HG03175 (cell line): Measurements from ENCODE around the gene SLCO4A1.

Experiments used
- ATAC-seq: cut with Tn5 transposase; IDR thresholded peaks from one replicate; pipeline ENCODE4 v1.9.1; 2021; ENCODE audit warnings: mild to moderate bottlenecking, moderate library complexity; ENCODE audit not compliant: unreplicated experiment

The SLCO4A1 gene

GRCh38 chr20:62642051-62642665, at the start of gene SLCO4A1:
Gene SLCO4A1 (plus strand): TSS chr20:62642503. CDS start chr20:62656455, 13,952 bp downstream.
- ATAC-seq, result peak; percentile 68

DNA sequence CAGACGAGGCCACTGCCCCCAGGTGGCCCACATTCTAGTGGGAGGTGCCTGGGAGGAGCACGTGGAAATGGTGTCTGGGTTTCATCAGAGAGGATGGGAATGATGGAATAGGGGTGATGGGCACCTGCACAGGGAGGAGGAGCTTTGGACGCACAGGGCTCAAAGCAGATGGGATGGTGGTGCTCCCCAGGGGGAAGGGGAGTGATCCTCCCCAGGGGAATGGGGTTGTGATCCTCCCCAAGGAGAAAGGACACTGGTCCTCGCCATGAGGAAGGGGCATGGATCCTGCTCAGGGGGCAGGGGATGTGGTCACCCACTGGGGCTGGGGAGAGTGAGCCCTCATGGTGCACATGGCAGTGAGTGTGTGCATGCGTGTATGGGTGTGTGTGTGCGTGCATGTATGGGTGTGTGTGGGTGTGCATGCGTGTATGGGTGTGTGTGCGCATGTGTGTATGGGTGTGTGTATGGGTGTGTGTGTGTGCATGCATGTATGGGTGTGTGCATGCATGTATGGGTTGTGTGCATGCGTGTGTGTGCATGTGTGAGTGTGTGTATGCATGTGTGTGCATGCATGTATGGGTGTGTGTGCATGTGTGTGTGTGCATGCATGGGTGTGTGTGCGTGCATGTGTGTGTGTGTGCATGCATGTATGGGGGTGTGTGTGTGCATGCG, 49.7 kb upstream of the SLCO4A1 start:
- ATAC-seq, result no peak

- no peak for ATAC-seq
Measured at GRCh38 chr20:62593616-62594015, 48.7 kb upstream of the SLCO4A1 start.

GRCh38 chr20:62595069-62595468, 47.2 kb upstream of the SLCO4A1 start:
- no peak for ATAC-seq

DNA sequence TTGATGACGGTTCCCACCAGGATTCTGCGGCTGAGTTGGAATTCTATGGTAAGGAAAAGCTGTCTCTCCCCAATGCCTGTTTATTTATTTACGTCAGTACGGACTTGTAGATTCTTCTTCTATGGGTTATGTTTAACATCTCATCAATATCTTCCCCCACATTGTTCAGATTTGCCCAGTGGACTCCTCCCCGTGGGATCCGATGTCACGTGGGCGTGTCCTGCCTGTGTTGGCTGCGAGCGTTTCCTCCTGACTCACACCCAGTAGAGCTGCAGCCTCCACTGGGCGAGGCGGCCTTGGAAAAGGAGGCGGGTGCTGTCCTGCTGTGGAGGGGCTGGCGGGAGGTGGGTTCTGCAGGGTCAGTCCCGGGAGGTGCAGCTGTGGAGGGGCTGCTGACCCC, 46.8 kb upstream of the SLCO4A1 start:
- ATAC-seq, result no peak

- no peak for ATAC-seq
Measured at GRCh38 chr20:62596486-62596885, 45.8 kb upstream of the SLCO4A1 start.

DNA sequence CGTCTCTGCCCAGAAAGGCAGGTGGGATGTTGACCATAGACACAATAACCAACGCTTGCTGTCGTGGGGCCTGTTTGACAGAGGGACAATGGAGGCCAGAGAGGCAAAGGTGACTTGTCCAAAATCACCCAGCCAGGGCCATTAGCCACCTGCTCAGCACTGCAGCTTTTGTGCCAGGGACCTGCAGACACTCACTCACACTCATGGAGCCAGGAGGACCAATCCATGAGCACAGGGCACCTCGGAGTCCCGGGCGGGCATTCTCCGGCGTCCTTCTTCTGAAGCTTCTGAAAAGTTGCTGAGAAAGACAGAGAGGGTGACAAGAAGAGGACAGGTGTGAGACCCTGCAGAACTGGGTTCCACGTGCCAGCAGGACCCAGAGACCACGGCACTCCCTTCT, 45.4 kb upstream of the SLCO4A1 start:
- ATAC-seq, result no peak

DNA sequence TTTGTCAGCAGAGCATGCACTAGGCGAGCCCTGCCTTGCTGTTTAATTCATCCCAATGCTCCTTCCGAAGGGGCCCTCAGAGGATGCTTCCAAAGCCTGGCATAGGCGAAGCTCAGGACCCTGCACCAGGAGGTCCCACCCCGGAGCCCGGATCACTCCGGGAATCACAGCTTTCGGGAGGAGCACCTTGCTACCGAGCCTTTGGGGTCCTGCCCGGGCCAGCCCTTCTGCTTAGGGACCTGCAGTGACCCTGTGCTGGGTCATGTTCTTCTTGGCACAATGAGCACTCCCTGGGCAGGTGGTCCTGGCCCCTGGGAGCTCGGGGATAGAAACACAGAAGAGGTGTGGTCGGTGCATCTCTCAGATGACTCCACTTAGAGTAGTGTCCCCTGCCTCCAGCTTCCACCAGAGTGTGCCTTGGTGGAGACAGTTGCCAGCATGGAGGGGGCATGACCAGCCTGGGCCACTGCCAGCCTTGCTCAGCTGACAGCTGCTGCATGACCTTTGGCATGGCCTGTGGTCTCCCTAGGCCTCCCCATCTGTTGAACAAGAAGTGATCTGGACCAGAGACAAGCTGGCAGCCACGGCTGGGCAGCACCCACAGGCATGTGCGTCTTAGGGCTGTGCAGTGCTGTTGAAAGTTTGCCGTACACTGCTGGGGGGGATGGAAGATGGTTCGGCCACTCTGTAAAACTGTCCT, 44.7 kb upstream of the SLCO4A1 start:
- ATAC-seq, result no peak

DNA sequence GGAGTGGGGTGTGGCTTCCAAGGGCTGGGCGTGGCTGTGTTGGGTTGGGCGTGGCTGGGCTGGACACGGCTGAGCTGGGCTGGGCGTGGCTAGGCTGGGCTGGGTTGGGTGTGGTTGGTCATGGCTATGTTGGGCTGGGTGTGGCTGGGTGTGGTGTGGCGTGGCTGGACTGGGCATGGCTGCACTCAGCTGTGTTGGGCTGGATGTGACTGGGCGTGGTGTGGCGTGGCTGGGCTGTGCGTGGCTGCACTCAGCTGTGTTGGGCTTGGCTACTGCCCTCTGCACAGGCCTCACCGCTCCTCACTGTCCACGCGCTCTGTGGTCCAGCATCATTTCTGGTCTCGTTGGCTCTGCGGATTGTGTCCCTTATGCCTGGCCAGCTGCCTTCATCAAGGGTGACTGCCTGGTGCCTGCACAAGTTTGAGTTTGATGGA, 43.5 kb upstream of the SLCO4A1 start:
- ATAC-seq, result no peak

GRCh38 chr20:62599216-62600110, 42.8 kb upstream of the SLCO4A1 start:
- no peak for ATAC-seq

DNA sequence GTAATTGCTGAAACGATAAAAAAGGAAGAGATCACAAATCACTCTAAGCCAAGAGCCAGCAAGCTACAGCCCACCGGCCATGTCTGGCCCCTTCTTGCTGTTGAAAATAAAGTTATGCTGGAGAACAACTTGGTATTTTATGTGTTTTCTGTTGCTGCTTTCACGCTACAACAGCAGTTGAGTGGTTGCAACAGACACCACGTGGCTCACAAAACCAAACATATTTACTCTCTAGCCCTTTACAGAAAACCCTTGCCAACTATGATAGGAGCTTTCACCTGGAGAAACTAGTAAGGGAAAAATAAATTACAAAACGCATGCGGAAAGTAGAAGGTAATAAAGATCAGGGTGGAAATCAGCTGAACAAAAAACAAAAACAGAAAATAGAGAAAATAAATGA, 41.1 kb upstream of the SLCO4A1 start:
- ATAC-seq, result no peak

DNA sequence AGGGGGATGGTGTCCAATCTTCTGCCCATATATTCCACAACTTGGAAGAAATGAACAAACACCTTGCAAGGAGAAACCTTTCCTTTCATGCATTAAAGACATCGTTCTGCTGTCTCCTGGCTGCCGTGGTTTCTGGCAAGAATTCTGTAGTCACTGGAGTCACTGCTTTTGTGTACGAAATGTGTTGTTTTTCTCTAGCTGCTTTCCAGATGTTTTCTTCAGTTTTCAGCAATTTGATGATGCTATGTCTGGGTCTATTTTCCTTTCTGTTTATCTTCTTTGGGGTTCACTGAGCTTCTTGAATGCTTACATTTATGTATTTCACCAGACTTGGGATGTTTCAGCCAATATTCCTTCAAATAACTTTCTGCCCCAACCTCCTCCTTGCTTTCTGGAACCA, 40.6 kb upstream of the SLCO4A1 start:
- ATAC-seq, result no peak

DNA sequence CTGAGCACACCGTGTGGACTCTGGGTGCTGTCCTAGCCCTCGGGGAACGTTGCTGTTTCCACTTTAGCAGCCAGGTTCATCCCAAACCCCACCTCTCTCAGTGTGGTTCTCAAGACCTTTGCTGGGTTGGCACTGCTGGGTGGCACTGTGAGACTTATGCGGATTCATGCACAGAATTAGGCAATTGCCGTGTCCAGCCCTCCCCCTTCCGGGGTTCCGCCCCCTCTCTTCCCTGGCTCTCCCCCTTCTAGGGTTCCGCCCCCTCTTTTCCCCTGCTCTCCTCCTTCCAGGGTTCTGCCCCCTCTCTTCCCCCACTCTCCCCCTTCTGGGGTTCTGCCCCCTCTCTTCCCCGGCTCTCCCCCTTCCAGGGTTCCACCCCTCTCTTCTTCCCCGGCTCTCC, 39.8 kb upstream of the SLCO4A1 start:
- ATAC-seq, result no peak

- no peak for ATAC-seq
Measured at GRCh38 chr20:62603021-62603906, 39.0 kb upstream of the SLCO4A1 start.

GRCh38 chr20:62603907-62604785, 38.2 kb upstream of the SLCO4A1 start:
- ATAC-seq, result no peak

- no peak for ATAC-seq
Measured at GRCh38 chr20:62604796-62605195, 37.5 kb upstream of the SLCO4A1 start.

GRCh38 chr20:62605236-62605943, 36.9 kb upstream of the SLCO4A1 start:
- no peak for ATAC-seq

DNA sequence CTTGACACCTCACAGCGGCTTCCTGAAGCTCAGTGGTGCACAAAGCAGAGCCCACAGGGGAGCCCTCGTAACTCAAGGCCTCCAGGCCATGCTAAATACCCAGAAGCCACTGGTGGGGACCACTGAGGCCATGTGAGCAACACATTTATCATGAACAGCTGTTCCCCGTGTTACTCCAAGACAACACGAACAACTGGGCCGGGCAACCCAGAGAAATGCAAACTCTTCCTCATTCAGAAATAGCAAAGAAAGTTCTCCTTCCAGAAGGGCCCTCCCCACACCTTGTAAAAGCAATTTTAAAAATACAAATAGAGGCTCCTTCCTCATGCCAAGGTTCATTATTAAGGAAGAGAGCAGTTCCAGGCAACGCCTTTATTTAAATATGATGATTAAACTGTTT, 36.3 kb upstream of the SLCO4A1 start:
- ATAC-seq, result no peak
